Neuronal stem cell (in vitro differentiated cells): ENCODE measurements around the gene KEAP1. TPM values are rescaled to one million over a fixed set of nuclear protein-coding genes. Genes with fewer than 3 reads are reported as not detected.
A peak's percentile ranks its signal among the peaks of the same experiment; 100 is the strongest.
"Not testable (repeated sequence)": the region's sequence is repeated elsewhere in the genome, so short reads cannot be mapped to it uniquely, and the experiment has no call there.

ENCODE experiments used
- DNase-seq: peaks from one replicate; pipeline ENCODE4 v3.0.0-alpha.2; 2013; ENCODE audit warnings: low spot score
- H2AFZ ChIP-seq: one replicate; pipeline ENCODE4 v1.6.1; 2013; ENCODE audit warnings: mild to moderate bottlenecking, low read length, inconsistent platforms
- H2AK5ac ChIP-seq: 2 replicates; pipeline ENCODE4 v1.6.1; 2013; ENCODE audit warnings: low read depth, mild to moderate bottlenecking, inconsistent platforms, low read length, moderate library complexity, mixed read lengths
- H2BK120ac ChIP-seq: 2 replicates; pipeline ENCODE4 v1.6.1; 2013; ENCODE audit warnings: low read depth, mild to moderate bottlenecking, inconsistent platforms, low read length, moderate library complexity, mixed read lengths
- H2BK12ac ChIP-seq: one replicate; pipeline ENCODE4 v1.6.1; 2013; ENCODE audit warnings: low read length, inconsistent platforms
- H2BK15ac ChIP-seq: 2 replicates; pipeline ENCODE4 v1.6.1; 2013; ENCODE audit warnings: mild to moderate bottlenecking, low read length, inconsistent platforms, mixed read lengths
- H2BK5ac ChIP-seq: one replicate; pipeline ENCODE4 v1.6.1; 2013; ENCODE audit warnings: inconsistent platforms, mild to moderate bottlenecking, low read length, moderate library complexity
- H3K14ac ChIP-seq: one replicate; pipeline ENCODE4 v1.6.1; 2013; ENCODE audit warnings: low read length, inconsistent platforms
- H3K18ac ChIP-seq: 2 replicates; pipeline ENCODE4 v1.6.1; 2013; ENCODE audit warnings: low read length, inconsistent platforms
- H3K23ac ChIP-seq: 2 replicates; pipeline ENCODE4 v1.6.1; 2013; ENCODE audit warnings: low read depth, mild to moderate bottlenecking, mixed read lengths, low read length, inconsistent platforms; ENCODE audit not compliant: poor library complexity
- H3K27ac ChIP-seq: replicated peaks from 3 replicates; pipeline ENCODE4 v1.5.1; 2013; ENCODE audit warnings: low read length, inconsistent platforms
- H3K27me3 ChIP-seq, 3 experiments: 2 replicates each; pipeline ENCODE4 v1.6.1; 2013; ENCODE audit warnings: low read length in 3 of 3, mild to moderate bottlenecking in 2 of 3, inconsistent platforms in 1 of 3, low read depth in 1 of 3, mixed read lengths in 1 of 3, moderate library complexity in 1 of 3; ENCODE audit not compliant: control insufficient read depth in 3 of 3, insufficient read depth in 3 of 3
- H3K36me3 ChIP-seq, 2 donors: replicated peaks in 1 of 2; 2 replicates each; pipeline ENCODE4 v1.6.1; 2013; ENCODE audit warnings: low read length in 2 of 2; ENCODE audit not compliant: control insufficient read depth in 2 of 2, insufficient read depth in 2 of 2
- H3K4ac ChIP-seq: 2 replicates; pipeline ENCODE4 v1.6.1; 2013; ENCODE audit warnings: inconsistent platforms, mild to moderate bottlenecking, low read length, moderate library complexity
- H3K4me1 ChIP-seq, 2 donors: 1 replicate in 1 of 2; 2 replicates in 1 of 2; pipeline ENCODE4 v1.6.1; 2013; ENCODE audit warnings: low read length in 2 of 2, low read depth in 1 of 2; ENCODE audit not compliant: control insufficient read depth in 2 of 2, insufficient read depth in 1 of 2
- H3K4me2 ChIP-seq: one replicate; pipeline ENCODE4 v1.6.1; 2013; ENCODE audit warnings: mild to moderate bottlenecking, low read length, inconsistent platforms; ENCODE audit not compliant: insufficient read depth, poor library complexity, severe bottlenecking
- H3K4me3 ChIP-seq, 2 donors: 2 replicates each; pipeline ENCODE4 v1.5.1; 2013; ENCODE audit warnings: low read length in 2 of 2, mild to moderate bottlenecking in 2 of 2, inconsistent platforms in 1 of 2, moderate library complexity in 1 of 2
- H3K79me1 ChIP-seq: one replicate; pipeline ENCODE4 v1.6.1; 2013; ENCODE audit warnings: low read depth, mild to moderate bottlenecking, inconsistent platforms, low read length, moderate library complexity
- H3K9ac ChIP-seq: one replicate; pipeline ENCODE4 v1.6.1; 2013; ENCODE audit warnings: mild to moderate bottlenecking, low read depth, low read length, inconsistent platforms; ENCODE audit not compliant: poor library complexity
- H3K9me3 ChIP-seq, 2 donors: replicated peaks in 1 of 2; 2 replicates each; pipeline versions ENCODE3 to v1.6.1; 2013; ENCODE audit warnings: low read length in 2 of 2, mild to moderate bottlenecking in 2 of 2, inconsistent platforms in 1 of 2, low read depth in 1 of 2, mixed read lengths in 1 of 2, moderate library complexity in 1 of 2; ENCODE audit not compliant: control insufficient read depth in 2 of 2, insufficient read depth in 1 of 2
- H4K8ac ChIP-seq: one replicate; pipeline ENCODE4 v1.6.1; 2013; ENCODE audit warnings: low read depth, mild to moderate bottlenecking, inconsistent platforms, low read length, moderate library complexity
- H4K91ac ChIP-seq: one replicate; pipeline ENCODE4 v1.6.1; 2013; ENCODE audit warnings: low read length, low read depth, mild to moderate bottlenecking, inconsistent platforms; ENCODE audit not compliant: poor library complexity
- WGBS, 2 donors: extraction: QIAGEN DNeasy Blood & Tissue Kit; methylation state at CpG; one replicate each; pipeline ENCODE4 v1.1.7; 2013; ENCODE audit warnings: missing lambda C conversion rate in 2 of 2, mixed read lengths in 1 of 2; ENCODE audit not compliant: insufficient read length in 2 of 2, insufficient replicate concordance in 1 of 2; ENCODE audit errors: extremely low coverage in 2 of 2; 5-methylcytosine and 5-hydroxymethylcytosine counted together
- polyA plus RNA-seq, 2 experiments: library from polyadenylated mRNA; stranded (reverse); fragments of 200-250 nt; gene quantifications; one replicate each; pipeline ENCODE4 v1.2.3, GENCODE V29; 2013

Gene KEAP1
- 32.5 TPM for polyA plus RNA-seq (2013, experiment 1 of 2)
- polyA plus RNA-seq (2013, experiment 2 of 2), result 30.9 TPM

- H3K27me3 ChIP-seq, result peaks cover 0 to 2% (median 0%) of the 10 kb centered on the region in 3 experiments
- peak within 1 kb of the TSS; percentile 96 for H4K8ac ChIP-seq
- peak within 1 kb of the TSS; percentile 91 for H3K14ac ChIP-seq
- H3K9ac ChIP-seq, result peak within 1 kb of the TSS; percentile 94
- peak within 1 kb of the TSS; percentile 96 for H4K91ac ChIP-seq
- H3K4me2 ChIP-seq, result peak within 1 kb of the TSS; percentile 88
- peak within 1 kb of the TSS; percentile 80 for H2BK12ac ChIP-seq
- peak within 1 kb of the TSS; percentile 73 for H3K27ac ChIP-seq
- H2BK120ac ChIP-seq, result peak within 1 kb of the TSS; percentile 96
- H3K9me3 ChIP-seq, result no peaks in the 10 kb centered on the region
- H3K79me1 ChIP-seq, result peaks cover 14% of the 10 kb centered on the region
- peak within 1 kb of the TSS; percentile 99 for H3K18ac ChIP-seq
- H2AK5ac ChIP-seq, result peak within 1 kb of the TSS; percentile 99
- H2BK15ac ChIP-seq, result peak within 1 kb of the TSS; percentile 97
- H3K4me3 ChIP-seq, result peak within 1 kb of the TSS; percentile 72 to 90
- H3K36me3 ChIP-seq, result peaks cover 10 to 23% of the 10 kb centered on the region in 2 donors
- DNase-seq, result peak; percentile 50
- H2AFZ ChIP-seq, result peak within 1 kb of the TSS; percentile 98
- peak within 1 kb of the TSS; percentile 98 for H3K4ac ChIP-seq
- WGBS, 2 donors, result no CpG with 5 or more reads among the region's 73 CpGs
- H2BK5ac ChIP-seq, result peak within 1 kb of the TSS; percentile 97
- peaks cover 5% of the 10 kb centered on the region in 2 donors for H3K4me1 ChIP-seq
- H3K23ac ChIP-seq, result peak within 1 kb of the TSS; percentile 50
Measured at GRCh38 chr19:10503002-10503789, at the start of gene KEAP1. KEAP1 (minus strand) TSS chr19:10503356; CDS start chr19:10500033, 3,323 bp downstream.

GRCh38 chr19:10552510-10553053 lies 49.4 kb upstream of the KEAP1 start:
- Histone ChIP-seq H3K79me1 (peaks cover 4% of the 10 kb centered on the region), H3K14ac (no peak overlapping the region), H2BK5ac (no peak overlapping the region), H2BK12ac (no peak overlapping the region), H3K36me3 (peaks cover 57 to 85% of the 10 kb centered on the region in 2 donors), H2BK120ac (no peak overlapping the region), H3K27me3 (no peaks in the 10 kb centered on the region), H3K9me3 (no peaks in the 10 kb centered on the region), H3K4me2 (no peak overlapping the region), H3K4ac (no peak overlapping the region), H3K4me1 (no peaks in the 10 kb centered on the region), H3K27ac (no peak overlapping the region), H4K91ac (no peak overlapping the region), H4K8ac (no peak overlapping the region), H2AFZ (no peak overlapping the region), H3K9ac (no peak overlapping the region), H3K18ac (no peak overlapping the region), H3K4me3 (no peak overlapping the region), H3K23ac (peak overlapping the region; percentile 56), H2AK5ac (no peak overlapping the region), H2BK15ac (no peak overlapping the region)
- DNase-seq, result no peak
- no CpG with 5 or more reads among the region's 12 CpGs for WGBS, 2 donors

- Histone ChIP-seq H3K27ac (no peak overlapping the region), H3K23ac (peak overlapping the region; percentile 81), H3K79me1 (peaks cover 4% of the 10 kb centered on the region), H3K27me3 (no peaks in the 10 kb centered on the region), H4K8ac (no peak overlapping the region), H3K14ac (no peak overlapping the region), H4K91ac (no peak overlapping the region), H3K18ac (no peak overlapping the region), H3K4me2 (no peak overlapping the region), H2BK12ac (no peak overlapping the region), H3K9me3 (no peaks in the 10 kb centered on the region), H3K4me1 (no peaks in the 10 kb centered on the region), H3K4ac (no peak overlapping the region), H2AFZ (no peak overlapping the region), H2BK15ac (no peak overlapping the region), H3K9ac (no peak overlapping the region), H2AK5ac (no peak overlapping the region), H2BK5ac (no peak overlapping the region), H3K36me3 (peaks cover 56 to 85% of the 10 kb centered on the region in 2 donors), H3K4me3 (no peak overlapping the region), H2BK120ac (no peak overlapping the region)
- DNase-seq, result no peak
- WGBS, 2 donors, result no CpG with 5 or more reads among the region's 12 CpGs
Measured at GRCh38 chr19:10551698-10552301, 48.6 kb upstream of the KEAP1 start.

GRCh38 chr19:10551006-10551405 lies 47.9 kb upstream of the KEAP1 start:
- H3K27ac ChIP-seq, H4K91ac ChIP-seq, H3K9ac ChIP-seq, DNase-seq, H2AFZ ChIP-seq, H2BK12ac ChIP-seq, H2AK5ac ChIP-seq, H3K4me2 ChIP-seq, H2BK120ac ChIP-seq, H3K4me3 ChIP-seq, H3K23ac ChIP-seq, H3K4me1 ChIP-seq, H4K8ac ChIP-seq, H3K27me3 ChIP-seq, H3K18ac ChIP-seq, H3K4ac ChIP-seq, H3K79me1 ChIP-seq, H3K9me3 ChIP-seq, H2BK5ac ChIP-seq, H3K14ac ChIP-seq, H2BK15ac ChIP-seq: not testable (repeated sequence)
- H3K36me3 ChIP-seq, result peaks cover 55 to 79% of the 10 kb centered on the region in 2 donors
- no CpG with 5 or more reads among the region's 9 CpGs for WGBS, 2 donors
